Measurements from ENCODE around the gene FAM50B. TPM values are rescaled to one million over a fixed set of nuclear protein-coding genes. Genes with fewer than 3 reads are reported as not detected.
A peak's percentile ranks its signal among the peaks of the same experiment; 100 is the strongest.

FAM50B gene
- total RNA-seq, 1 donor from 2014 or later: 3.8 TPM

DNA sequence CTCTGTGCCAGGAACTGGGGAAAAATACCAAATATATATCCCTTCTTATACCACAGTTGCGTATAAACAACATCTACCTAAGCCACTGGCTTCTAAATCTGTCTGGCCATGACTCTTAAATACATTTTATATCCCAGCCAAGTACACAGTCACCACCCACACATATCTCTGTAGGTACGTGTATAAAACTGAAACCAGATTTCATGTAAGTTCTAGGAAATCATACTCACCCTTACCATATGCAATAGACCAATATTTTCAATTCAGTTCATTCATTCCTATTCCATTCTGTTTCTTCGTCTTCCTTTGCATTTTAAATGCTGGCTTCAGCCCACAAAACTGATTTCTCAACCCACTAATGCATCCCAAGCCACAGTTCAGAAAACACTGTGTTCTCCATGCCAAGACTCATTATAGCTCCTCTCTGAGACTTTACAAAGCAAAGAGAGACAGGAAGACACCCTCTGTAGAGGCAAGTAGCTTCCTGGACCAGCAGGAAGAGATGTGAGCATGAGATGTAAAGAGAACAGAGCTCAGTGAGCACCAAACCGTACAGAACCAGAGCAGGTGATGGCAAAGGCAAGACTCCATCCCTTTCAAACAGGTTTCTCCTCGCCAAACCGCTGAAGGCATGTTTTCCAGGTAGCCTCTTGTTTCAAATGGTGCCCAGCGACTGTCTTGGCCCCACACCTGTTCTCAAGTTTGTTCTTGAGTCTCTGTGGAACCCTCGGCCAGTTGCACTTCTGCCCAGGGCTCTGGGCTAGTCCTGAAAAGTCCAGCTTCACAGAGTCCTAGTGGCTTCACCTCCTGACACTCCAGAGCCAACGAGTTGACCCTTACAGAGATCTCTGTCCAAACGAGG is 18.7 kb downstream of the FAM50B start:
- Mint-ChIP-seq H3K27me3 (ENCODE audit: unreplicated experiment) (peaks cover 3% of the 10 kb centered on the region), H3K4me3 (ENCODE audit: unreplicated experiment) (peak overlapping the region; percentile 5), H3K9me3 (ENCODE audit: unreplicated experiment) (no peaks in the 10 kb centered on the region), H3K4me1 (ENCODE audit: unreplicated experiment) (peaks cover 6% of the 10 kb centered on the region), H3K27ac (ENCODE audit: unreplicated experiment) (peak overlapping the region; percentile 68), H3K36me3 (ENCODE audit: low read depth, unreplicated experiment) (no peaks in the 10 kb centered on the region)
- no peak for DNase-seq (ENCODE audit: low spot score)
- TF ChIP-seq, protein P1, sequence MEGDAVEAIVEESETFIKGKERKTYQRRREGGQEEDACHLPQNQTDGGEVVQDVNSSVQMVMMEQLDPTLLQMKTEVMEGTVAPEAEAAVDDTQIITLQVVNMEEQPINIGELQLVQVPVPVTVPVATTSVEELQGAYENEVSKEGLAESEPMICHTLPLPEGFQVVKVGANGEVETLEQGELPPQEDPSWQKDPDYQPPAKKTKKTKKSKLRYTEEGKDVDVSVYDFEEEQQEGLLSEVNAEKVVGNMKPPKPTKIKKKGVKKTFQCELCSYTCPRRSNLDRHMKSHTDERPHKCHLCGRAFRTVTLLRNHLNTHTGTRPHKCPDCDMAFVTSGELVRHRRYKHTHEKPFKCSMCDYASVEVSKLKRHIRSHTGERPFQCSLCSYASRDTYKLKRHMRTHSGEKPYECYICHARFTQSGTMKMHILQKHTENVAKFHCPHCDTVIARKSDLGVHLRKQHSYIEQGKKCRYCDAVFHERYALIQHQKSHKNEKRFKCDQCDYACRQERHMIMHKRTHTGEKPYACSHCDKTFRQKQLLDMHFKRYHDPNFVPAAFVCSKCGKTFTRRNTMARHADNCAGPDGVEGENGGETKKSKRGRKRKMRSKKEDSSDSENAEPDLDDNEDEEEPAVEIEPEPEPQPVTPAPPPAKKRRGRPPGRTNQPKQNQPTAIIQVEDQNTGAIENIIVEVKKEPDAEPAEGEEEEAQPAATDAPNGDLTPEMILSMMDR (IDR thresholded peaks at IDR 0.05; ENCODE audit: unreplicated experiment): no peak

DNA sequence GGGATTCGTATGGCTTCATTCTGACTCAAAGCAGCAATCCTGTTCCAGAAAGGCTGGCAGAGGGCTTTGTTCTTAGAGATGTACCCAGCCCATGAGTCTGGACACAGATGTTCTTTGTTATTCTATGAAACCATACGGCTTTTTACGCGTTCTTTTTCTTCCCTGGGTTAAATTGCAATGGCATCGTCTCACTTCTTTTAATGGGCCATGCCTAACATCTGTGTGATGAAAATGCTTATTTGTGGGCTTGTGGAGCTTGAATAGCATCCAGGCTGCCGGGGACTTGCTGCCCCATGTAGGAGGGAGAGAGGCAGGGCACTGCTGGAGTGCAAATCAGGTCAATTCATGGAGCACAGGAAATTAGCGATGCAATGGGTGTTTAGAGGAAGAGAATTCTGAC is 19.4 kb downstream of the FAM50B start:
- H3K36me3 Mint-ChIP-seq (ENCODE audit: low read depth, unreplicated experiment): no peaks in the 10 kb centered on the region
- no peak overlapping the region for H3K4me3 Mint-ChIP-seq (ENCODE audit: unreplicated experiment)
- no peak for DNase-seq (ENCODE audit: low spot score)
- peaks cover 3% of the 10 kb centered on the region for H3K27me3 Mint-ChIP-seq (ENCODE audit: unreplicated experiment)
- no peak overlapping the region for H3K27ac Mint-ChIP-seq (ENCODE audit: unreplicated experiment)
- TF ChIP-seq, protein P1 (IDR thresholded peaks at IDR 0.05; ENCODE audit: unreplicated experiment): no peak
- no peaks in the 10 kb centered on the region for H3K9me3 Mint-ChIP-seq (ENCODE audit: unreplicated experiment)
- H3K4me1 Mint-ChIP-seq (ENCODE audit: unreplicated experiment): peaks cover 9% of the 10 kb centered on the region

DNA sequence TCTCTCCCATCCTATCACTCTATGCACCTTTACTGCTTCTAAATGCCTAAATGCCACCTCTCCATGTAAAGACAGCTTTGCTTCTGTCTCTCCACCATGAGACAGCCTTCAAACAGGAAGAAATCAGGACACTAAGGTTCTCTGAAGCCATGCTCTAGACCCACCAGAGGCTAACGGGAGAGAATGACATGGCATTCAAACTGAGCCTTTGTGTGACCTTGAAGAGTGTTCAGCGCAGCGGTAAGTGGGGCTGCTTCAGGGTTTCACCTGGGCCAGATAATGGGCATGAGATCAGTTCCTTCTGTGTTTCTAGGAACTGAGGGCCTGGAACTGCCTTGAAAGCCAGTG is 20.1 kb downstream of the FAM50B start:
- H3K36me3 Mint-ChIP-seq (ENCODE audit: low read depth, unreplicated experiment): no peaks in the 10 kb centered on the region
- H3K4me1 Mint-ChIP-seq (ENCODE audit: unreplicated experiment): peaks cover 13% of the 10 kb centered on the region
- no peak overlapping the region for H3K4me3 Mint-ChIP-seq (ENCODE audit: unreplicated experiment)
- no peak overlapping the region for H3K27ac Mint-ChIP-seq (ENCODE audit: unreplicated experiment)
- DNase-seq (ENCODE audit: low spot score): no peak
- peaks cover 3% of the 10 kb centered on the region for H3K27me3 Mint-ChIP-seq (ENCODE audit: unreplicated experiment)
- TF ChIP-seq, protein P1 (IDR thresholded peaks at IDR 0.05; ENCODE audit: unreplicated experiment): no peak
- H3K9me3 Mint-ChIP-seq (ENCODE audit: unreplicated experiment): no peaks in the 10 kb centered on the region

DNA sequence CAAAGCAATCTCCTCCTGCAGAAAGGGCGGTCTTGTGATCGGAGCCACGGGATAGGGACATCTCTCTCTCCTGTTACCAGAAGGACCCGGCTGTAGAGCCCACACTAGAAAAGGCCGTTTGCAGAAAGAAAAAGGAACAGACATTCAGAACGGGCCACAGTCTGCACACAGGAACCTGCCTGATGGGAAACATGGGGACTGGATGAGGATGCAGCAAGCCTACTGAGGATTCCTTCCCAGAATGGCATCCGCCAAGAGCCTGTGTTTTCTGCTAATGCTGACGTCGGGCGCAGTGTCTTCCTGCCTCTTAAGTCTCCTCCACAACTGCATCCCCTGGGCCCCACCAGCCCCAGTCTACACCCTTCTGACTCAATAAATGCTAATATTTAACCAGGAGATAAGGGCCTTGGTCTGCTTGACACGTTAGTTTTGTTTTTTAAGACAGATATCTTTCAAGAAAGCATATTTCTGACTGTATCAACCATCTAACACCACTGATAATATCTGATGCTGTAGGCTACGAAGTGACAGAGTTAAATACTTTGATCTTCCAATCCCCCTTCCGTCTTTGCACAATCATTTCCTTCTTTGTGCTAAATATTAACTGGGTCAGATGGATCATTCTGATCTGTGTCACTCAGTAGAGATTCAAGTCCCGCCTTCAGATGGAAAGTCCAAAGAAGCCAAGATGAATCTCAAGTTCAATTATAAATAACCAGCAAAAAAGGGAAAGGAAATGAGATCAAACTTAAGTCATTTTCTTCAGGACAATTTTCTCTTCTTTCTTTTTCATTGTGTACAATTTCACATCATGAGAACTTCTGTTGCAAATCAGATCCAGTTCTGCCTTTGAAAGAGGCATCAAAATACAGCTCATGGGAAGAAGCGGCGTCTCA is 20.7 kb downstream of the FAM50B start:
- Mint-ChIP-seq H3K27ac (ENCODE audit: unreplicated experiment) (no peak overlapping the region), H3K4me1 (ENCODE audit: unreplicated experiment) (peaks cover 13% of the 10 kb centered on the region), H3K36me3 (ENCODE audit: low read depth, unreplicated experiment) (no peaks in the 10 kb centered on the region), H3K27me3 (ENCODE audit: unreplicated experiment) (peaks cover 3% of the 10 kb centered on the region), H3K4me3 (ENCODE audit: unreplicated experiment) (peak overlapping the region; percentile 10), H3K9me3 (ENCODE audit: unreplicated experiment) (no peaks in the 10 kb centered on the region)
- no peak for DNase-seq (ENCODE audit: low spot score)
- TF ChIP-seq, protein P1 (IDR thresholded peaks at IDR 0.05; ENCODE audit: unreplicated experiment): no peak

Data from endothelial cell (in vitro differentiated cells).